Fibroblast of lung (primary cell): ENCODE measurements around the gene SFT2D3.

Source experiments
- EZH2 ChIP-seq: IDR thresholded peaks from 2 replicates; pipeline ENCODE4 v1.5.1; 2012; ENCODE audit warnings: low read length, control low read depth, mild to moderate bottlenecking; ENCODE audit errors: missing control alignments
- TF ChIP-seq, protein P1 (sequence below), 2 donors: IDR thresholded peaks in 1 of 2; conservative IDR thresholded peaks in 1 of 2; 1 replicate in 1 of 2; 2 replicates in 1 of 2; pipeline ENCODE4 v1.5.1; 2011 to 2012; ENCODE audit warnings: low read length in 2 of 2, control low read depth in 1 of 2, inconsistent platforms in 1 of 2, low read depth in 1 of 2, mild to moderate bottlenecking in 1 of 2

DNA sequence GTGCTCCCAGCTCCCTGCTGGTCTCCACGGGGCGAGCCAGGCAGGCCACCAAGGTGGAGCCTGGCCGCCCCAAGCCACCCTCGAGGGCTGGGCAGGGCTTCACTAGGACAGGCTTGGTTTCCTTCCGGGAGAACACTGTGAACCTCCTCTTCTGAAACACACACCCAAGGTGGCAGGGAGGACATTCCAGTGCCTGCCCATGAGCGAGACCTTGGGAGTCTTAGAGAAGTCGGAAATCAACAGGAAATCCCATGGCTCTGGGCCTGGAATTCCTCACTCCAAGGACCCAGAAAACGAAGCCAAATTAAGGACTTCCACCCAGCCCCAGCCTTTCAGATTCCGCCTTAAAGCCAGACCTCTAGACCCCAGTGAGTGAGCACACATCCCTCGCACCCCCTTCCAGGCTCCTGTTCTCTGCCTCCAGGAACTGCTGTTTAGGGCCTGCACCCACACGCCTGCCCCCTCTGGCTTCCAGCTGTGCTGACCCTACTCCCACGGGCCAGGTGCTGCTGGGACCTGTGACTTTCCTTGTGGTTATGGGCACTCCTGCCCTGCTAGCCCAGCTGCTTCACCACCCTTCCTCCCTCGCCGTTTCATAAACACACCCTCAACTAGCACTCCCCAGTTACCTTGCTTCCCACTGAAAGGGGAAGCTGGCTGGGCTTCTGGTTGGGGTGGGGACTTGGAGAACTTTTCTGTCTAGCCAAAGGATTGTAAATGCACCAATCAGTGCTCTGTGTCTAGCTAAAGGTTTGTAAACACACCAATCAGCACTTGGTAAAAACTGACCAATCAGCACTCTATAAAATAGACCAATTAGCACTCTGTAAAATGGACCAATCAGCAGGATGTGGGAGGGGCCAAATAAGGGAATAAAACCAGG, 41.6 kb upstream of the SFT2D3 start:
- TF ChIP-seq, protein P1, sequence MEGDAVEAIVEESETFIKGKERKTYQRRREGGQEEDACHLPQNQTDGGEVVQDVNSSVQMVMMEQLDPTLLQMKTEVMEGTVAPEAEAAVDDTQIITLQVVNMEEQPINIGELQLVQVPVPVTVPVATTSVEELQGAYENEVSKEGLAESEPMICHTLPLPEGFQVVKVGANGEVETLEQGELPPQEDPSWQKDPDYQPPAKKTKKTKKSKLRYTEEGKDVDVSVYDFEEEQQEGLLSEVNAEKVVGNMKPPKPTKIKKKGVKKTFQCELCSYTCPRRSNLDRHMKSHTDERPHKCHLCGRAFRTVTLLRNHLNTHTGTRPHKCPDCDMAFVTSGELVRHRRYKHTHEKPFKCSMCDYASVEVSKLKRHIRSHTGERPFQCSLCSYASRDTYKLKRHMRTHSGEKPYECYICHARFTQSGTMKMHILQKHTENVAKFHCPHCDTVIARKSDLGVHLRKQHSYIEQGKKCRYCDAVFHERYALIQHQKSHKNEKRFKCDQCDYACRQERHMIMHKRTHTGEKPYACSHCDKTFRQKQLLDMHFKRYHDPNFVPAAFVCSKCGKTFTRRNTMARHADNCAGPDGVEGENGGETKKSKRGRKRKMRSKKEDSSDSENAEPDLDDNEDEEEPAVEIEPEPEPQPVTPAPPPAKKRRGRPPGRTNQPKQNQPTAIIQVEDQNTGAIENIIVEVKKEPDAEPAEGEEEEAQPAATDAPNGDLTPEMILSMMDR (conservative IDR thresholded peaks at IDR 0.05 in 1 of 2, IDR thresholded peaks at IDR 0.05 in 1 of 2; ENCODE audit: low read depth in 1 of 2, low read length in 2 of 2), result no peak
- no peak for TF ChIP-seq EZH2
